Endodermal cell (in vitro differentiated cells): ENCODE data around the gene ZSCAN5C. TPM values are rescaled to one million over a fixed set of nuclear protein-coding genes. Genes with fewer than 3 reads are reported as not detected.

ENCODE experiments used
- DNase-seq: peaks from one replicate; pipeline ENCODE4 v3.0.0-alpha.2; 2017
- H3K27ac ChIP-seq: 2 replicates; pipeline ENCODE4 v1.5.1; 2013; ENCODE audit warnings: mild to moderate bottlenecking, low read depth, low read length, moderate library complexity
- H3K27me3 ChIP-seq: 2 replicates; pipeline ENCODE4 v1.6.1; 2013; ENCODE audit warnings: mild to moderate bottlenecking, low read length, moderate library complexity; ENCODE audit not compliant: insufficient read depth, control insufficient read depth, poor library complexity, severe bottlenecking
- H3K36me3 ChIP-seq: 2 replicates; pipeline ENCODE4 v1.7.0; 2013; ENCODE audit warnings: mild to moderate bottlenecking, low read length, moderate library complexity; ENCODE audit not compliant: control insufficient read depth, insufficient read depth
- H3K4me1 ChIP-seq: one replicate; pipeline ENCODE4 v1.7.0; 2013; ENCODE audit warnings: low read length; ENCODE audit not compliant: control insufficient read depth, insufficient read depth
- H3K4me3 ChIP-seq: 2 replicates; pipeline ENCODE4 v1.5.1; 2013; ENCODE audit warnings: mild to moderate bottlenecking, low read length, moderate library complexity
- H3K9ac ChIP-seq: 2 replicates; pipeline ENCODE4 v1.6.1; 2013; ENCODE audit warnings: mild to moderate bottlenecking, low read length, moderate library complexity; ENCODE audit not compliant: poor library complexity, severe bottlenecking; ENCODE audit errors: extremely low read depth
- H3K9me3 ChIP-seq: 2 replicates; pipeline ENCODE4 v1.6.1; 2013; ENCODE audit warnings: mild to moderate bottlenecking, low read length, moderate library complexity; ENCODE audit not compliant: control insufficient read depth
- H3K27ac Mint-ChIP-seq: 2 replicates; pipeline ENCODE4 v1.8.0; 2020; ENCODE audit warnings: mixed read lengths
- H3K27me3 Mint-ChIP-seq: 2 replicates; pipeline ENCODE4 v1.8.0; 2021; ENCODE audit warnings: mild to moderate bottlenecking, mixed read lengths; ENCODE audit not compliant: insufficient read depth
- H3K36me3 Mint-ChIP-seq: 2 replicates; pipeline ENCODE4 v1.8.0; 2020; ENCODE audit warnings: low read depth, mixed read lengths
- H3K4me1 Mint-ChIP-seq: 2 replicates; pipeline ENCODE4 v1.8.0; 2020; ENCODE audit warnings: mixed read lengths
- H3K4me3 Mint-ChIP-seq: 2 replicates; pipeline ENCODE4 v1.8.0; 2020; ENCODE audit warnings: mild to moderate bottlenecking, moderate library complexity, mixed read lengths
- H3K9me3 Mint-ChIP-seq: 2 replicates; pipeline ENCODE4 v1.8.0; 2020; ENCODE audit warnings: mild to moderate bottlenecking, mixed read lengths
- WGBS, 2 experiments: methylation state at CpG; one replicate each; pipeline versions ENCODE4 v1.1.5 to v1.1.7; 2013; ENCODE audit warnings: missing lambda C conversion rate in 2 of 2, mixed read lengths in 1 of 2; ENCODE audit not compliant: insufficient coverage in 1 of 2, insufficient read length in 1 of 2; 5-methylcytosine and 5-hydroxymethylcytosine counted together
- long read RNA-seq, 4 experiments: library from polyadenylated mRNA in 2 of 4; library from RNA in 1 of 4; library from capped mRNA in 1 of 4; stranded (forward) in 3 of 4; unstranded in 1 of 4; transcript quantifications; one replicate each; pipeline ENCODE4 v2.0.0, GENCODE V29; 2020 to 2021; ENCODE audit warnings: inconsistent platforms in 1 of 4
- polyA plus RNA-seq, 2 experiments: library from polyadenylated mRNA; stranded (reverse); fragments of 50-300 nt; gene quantifications; one replicate each; pipeline ENCODE4 v1.2.3, GENCODE V29; 2013
- total RNA-seq, 2 donors: library from RNA; stranded (reverse); fragmentation: NEBNext Ultra II Directional in 1 of 2; extraction: Animal tissue kit (Norgen Biotek cat#: 25700) in 1 of 2; gene quantifications; 2 replicates in 1 of 2; 3 replicates in 1 of 2; pipeline ENCODE4 v1.2.1, GENCODE V29; 2021
- TF ChIP-seq, protein P1 (sequence below): fragments of 200-600 bp; sonication (generic); conservative IDR thresholded peaks from 2 replicates; pipeline ENCODE4 v1.5.0; 2021; ENCODE audit warnings: antibody characterized with exemption, mild to moderate bottlenecking

ZSCAN5C gene, protein sequence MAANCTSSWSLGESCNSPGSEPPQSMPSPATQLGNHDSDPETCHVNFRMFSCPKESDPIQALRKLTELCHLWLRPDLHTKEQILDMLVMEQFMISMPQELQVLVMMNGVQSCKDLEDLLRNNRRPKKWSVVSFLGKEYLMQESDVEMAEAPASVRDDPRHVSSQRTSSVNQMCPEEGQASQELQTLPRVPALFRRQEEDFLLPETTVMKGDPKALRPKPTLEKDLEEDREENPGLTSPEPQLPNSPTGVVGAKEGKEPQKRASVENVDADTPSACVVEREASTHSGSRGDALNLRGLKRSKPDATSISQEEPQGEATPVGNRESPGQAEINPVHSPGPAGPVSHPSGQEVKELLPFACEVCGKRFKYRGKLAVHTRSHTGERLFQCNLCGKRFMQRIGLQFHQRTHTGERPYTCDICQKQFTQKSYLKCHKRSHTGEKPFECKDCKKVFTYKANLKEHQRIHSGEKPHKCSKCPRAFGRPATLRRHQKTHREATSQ
- total RNA-seq = not detected
- not detected for polyA plus RNA-seq (2013, experiment 1 of 2)
- polyA plus RNA-seq (2013, experiment 2 of 2) = not detected
- long read RNA-seq, experiment 1 = 0 reads
- long read RNA-seq, experiment 2 = 0 reads
- long read RNA-seq, experiment 3 = 0 reads
- long read RNA-seq, experiment 4 = 0 reads

DNA sequence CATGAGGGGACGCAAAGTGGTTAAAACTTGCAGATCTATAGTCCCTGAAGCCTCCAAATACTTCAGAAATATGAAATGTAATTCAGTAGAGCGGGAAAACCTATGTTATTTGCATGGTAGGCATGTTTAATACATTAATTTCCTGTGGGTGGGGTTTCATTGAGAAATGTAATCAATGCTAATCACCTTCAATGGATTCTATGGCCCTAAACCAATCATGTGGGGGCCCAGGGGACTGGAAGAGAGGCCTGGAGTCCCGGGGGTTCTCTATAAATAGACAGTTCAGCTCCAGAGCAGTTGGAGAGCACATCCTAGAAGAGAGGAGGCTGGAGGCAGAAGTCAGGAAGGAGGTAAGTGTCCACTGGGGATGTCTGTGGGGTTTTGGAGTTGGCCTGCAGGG lies at the start of gene ZSCAN5C:
Gene ZSCAN5C, plus strand, starts transcription at position 301 of the 400 bp plus-strand sequence. CDS start 3,641 bp downstream, outside the sequence.
- 69 to 73% methylated on average over 2 to 3 of the region's 3 CpGs for WGBS, 2 experiments
- TF ChIP-seq, protein P1, sequence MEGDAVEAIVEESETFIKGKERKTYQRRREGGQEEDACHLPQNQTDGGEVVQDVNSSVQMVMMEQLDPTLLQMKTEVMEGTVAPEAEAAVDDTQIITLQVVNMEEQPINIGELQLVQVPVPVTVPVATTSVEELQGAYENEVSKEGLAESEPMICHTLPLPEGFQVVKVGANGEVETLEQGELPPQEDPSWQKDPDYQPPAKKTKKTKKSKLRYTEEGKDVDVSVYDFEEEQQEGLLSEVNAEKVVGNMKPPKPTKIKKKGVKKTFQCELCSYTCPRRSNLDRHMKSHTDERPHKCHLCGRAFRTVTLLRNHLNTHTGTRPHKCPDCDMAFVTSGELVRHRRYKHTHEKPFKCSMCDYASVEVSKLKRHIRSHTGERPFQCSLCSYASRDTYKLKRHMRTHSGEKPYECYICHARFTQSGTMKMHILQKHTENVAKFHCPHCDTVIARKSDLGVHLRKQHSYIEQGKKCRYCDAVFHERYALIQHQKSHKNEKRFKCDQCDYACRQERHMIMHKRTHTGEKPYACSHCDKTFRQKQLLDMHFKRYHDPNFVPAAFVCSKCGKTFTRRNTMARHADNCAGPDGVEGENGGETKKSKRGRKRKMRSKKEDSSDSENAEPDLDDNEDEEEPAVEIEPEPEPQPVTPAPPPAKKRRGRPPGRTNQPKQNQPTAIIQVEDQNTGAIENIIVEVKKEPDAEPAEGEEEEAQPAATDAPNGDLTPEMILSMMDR = no peak
- no peaks in the 10 kb centered on the region for H3K4me1 ChIP-seq
- H3K27ac ChIP-seq = no peak within 1 kb of the TSS
- no peak within 1 kb of the TSS for H3K4me3 Mint-ChIP-seq
- no peak for DNase-seq
- H3K36me3 ChIP-seq = no peaks in the 10 kb centered on the region
- peaks cover 6% of the 10 kb centered on the region for H3K27me3 ChIP-seq
- no peak within 1 kb of the TSS for H3K9ac ChIP-seq
- no peaks in the 10 kb centered on the region for H3K9me3 ChIP-seq
- no peaks in the 10 kb centered on the region for H3K9me3 Mint-ChIP-seq
- peaks cover 32% of the 10 kb centered on the region for H3K27me3 Mint-ChIP-seq
- H3K36me3 Mint-ChIP-seq = no peaks in the 10 kb centered on the region
- H3K4me1 Mint-ChIP-seq = no peaks in the 10 kb centered on the region
- no peak within 1 kb of the TSS for H3K4me3 ChIP-seq
- H3K27ac Mint-ChIP-seq = no peak within 1 kb of the TSS

DNA sequence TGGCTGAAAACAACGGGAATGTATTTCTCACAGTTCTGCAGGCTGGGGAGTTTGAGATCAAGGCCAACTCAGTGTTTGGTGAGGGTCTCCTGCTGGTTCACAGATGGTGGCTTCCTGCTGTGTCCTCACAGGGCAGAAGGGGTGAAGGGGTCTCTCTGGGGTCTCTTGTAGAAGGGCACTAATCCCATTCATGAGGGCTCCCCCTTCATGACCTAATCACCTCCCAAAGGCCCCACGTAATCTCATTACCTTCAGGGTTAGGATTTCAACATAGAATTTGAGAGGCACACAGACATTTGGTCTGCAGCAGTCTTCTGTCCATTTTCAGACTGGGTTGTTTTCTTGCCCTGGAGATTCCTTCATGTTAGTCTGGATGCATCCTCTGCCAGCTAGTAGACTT lies 49.4 kb upstream of the ZSCAN5C start:
- 93% methylated on average over 2 of the region's 2 CpGs for WGBS, 2 experiments
- Histone ChIP-seq H3K27me3 (no peaks in the 10 kb centered on the region), H3K9ac (no peak overlapping the region), H3K4me1 (no peaks in the 10 kb centered on the region), H3K36me3 (peaks cover 30% of the 10 kb centered on the region), H3K27ac (peak overlapping the region; percentile 5), H3K9me3 (no peaks in the 10 kb centered on the region), H3K4me3 (no peak overlapping the region)
- no peak for DNase-seq
- no peak overlapping the region for H3K4me3 Mint-ChIP-seq
- peak overlapping the region; percentile 64 for H3K27ac Mint-ChIP-seq
- peaks cover 16% of the 10 kb centered on the region for H3K4me1 Mint-ChIP-seq
- no peaks in the 10 kb centered on the region for H3K9me3 Mint-ChIP-seq
- TF ChIP-seq, protein P1 = no peak
- H3K27me3 Mint-ChIP-seq = no peaks in the 10 kb centered on the region
- H3K36me3 Mint-ChIP-seq = peaks cover 56% of the 10 kb centered on the region

DNA sequence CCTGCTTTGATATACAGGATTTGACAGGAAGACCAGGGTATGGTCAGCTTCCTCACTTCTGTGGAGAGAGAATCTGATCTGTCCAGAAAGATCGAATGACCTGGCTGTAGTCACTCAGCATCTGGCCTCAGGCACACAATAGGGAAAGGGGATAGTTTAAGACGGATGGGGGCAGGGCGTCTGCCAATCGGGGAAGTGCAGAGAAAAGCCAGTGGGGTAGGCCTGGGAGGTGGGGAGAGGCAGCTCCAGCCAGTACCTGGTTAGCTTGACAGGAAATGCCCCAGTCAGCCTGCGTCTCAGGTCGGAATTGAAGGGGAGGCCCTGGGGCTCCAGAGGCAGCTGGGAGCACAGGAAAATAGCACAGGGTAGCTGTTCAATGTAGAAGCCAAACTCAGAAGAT lies 48.6 kb upstream of the ZSCAN5C start:
- peak overlapping the region; percentile 5 for H3K27ac ChIP-seq
- H3K4me3 ChIP-seq = no peak overlapping the region
- peak overlapping the region; percentile 60 for H3K27ac Mint-ChIP-seq
- WGBS, 2 experiments = 19 to 42% methylated on average over 6 of the region's 6 CpGs
- no peaks in the 10 kb centered on the region for H3K9me3 ChIP-seq
- peaks cover 16% of the 10 kb centered on the region for H3K4me1 Mint-ChIP-seq
- H3K9ac ChIP-seq = no peak overlapping the region
- peak; percentile 88 for DNase-seq
- H3K4me1 ChIP-seq = no peaks in the 10 kb centered on the region
- TF ChIP-seq, protein P1 = no peak
- H3K36me3 ChIP-seq = peaks cover 28% of the 10 kb centered on the region
- no peaks in the 10 kb centered on the region for H3K9me3 Mint-ChIP-seq
- H3K36me3 Mint-ChIP-seq = peaks cover 48% of the 10 kb centered on the region
- no peak overlapping the region for H3K4me3 Mint-ChIP-seq
- H3K27me3 ChIP-seq = no peaks in the 10 kb centered on the region
- no peaks in the 10 kb centered on the region for H3K27me3 Mint-ChIP-seq
